Measurements from ENCODE around the gene EEF1AKMT1.

DNA sequence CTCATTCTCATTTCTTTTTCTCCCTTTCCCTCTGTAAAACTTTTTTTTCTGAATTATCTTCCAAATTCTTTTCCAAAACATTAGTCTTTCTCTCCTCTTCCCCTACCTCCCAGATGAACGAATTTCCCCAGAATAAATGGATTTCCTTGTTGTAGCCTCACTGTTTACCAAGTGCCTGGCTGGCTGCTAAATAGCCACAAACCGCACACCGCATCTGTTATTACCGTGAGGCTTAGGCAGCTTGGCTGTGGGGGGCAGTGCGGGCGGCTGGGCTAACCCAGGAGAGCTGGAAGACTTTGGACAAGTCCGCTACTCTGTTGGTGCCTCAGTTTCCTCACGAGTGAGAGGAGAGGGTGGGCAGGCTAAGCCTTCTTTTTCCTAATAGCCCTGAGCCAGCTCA is 59.6 kb downstream of the EEF1AKMT1 start:
- TF ChIP-seq, protein P1, sequence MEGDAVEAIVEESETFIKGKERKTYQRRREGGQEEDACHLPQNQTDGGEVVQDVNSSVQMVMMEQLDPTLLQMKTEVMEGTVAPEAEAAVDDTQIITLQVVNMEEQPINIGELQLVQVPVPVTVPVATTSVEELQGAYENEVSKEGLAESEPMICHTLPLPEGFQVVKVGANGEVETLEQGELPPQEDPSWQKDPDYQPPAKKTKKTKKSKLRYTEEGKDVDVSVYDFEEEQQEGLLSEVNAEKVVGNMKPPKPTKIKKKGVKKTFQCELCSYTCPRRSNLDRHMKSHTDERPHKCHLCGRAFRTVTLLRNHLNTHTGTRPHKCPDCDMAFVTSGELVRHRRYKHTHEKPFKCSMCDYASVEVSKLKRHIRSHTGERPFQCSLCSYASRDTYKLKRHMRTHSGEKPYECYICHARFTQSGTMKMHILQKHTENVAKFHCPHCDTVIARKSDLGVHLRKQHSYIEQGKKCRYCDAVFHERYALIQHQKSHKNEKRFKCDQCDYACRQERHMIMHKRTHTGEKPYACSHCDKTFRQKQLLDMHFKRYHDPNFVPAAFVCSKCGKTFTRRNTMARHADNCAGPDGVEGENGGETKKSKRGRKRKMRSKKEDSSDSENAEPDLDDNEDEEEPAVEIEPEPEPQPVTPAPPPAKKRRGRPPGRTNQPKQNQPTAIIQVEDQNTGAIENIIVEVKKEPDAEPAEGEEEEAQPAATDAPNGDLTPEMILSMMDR (IDR thresholded peaks at IDR 0.05) = no peak
- TF ChIP-seq POLR2A (IDR thresholded peaks at IDR 0.05) = no peak
